ENCODE results near the gene ZMYM3.
"Not testable (repeated sequence)": the region's sequence is repeated elsewhere in the genome, so short reads cannot be mapped to it uniquely, and the experiment has no call there.

ZMYM3 gene

GRCh38 chrX:71254092-71254963, at the start of gene ZMYM3:
Gene ZMYM3, minus strand, starts transcription at chrX:71254140. Its CDS starts 885 bp downstream, at chrX:71253255.
- peak; percentile 95 for DNase-seq (ENCODE audit: low spot score)

- DNase-seq (ENCODE audit: low spot score): no peak
Observed at GRCh38 chrX:71302461-71303213, 48.7 kb upstream of the ZMYM3 start.

- peak; percentile 41 for DNase-seq (ENCODE audit: low spot score)
Observed at GRCh38 chrX:71301195-71301924, 47.4 kb upstream of the ZMYM3 start, which contains the start of gene ITGB1BP2. Gene ITGB1BP2, plus strand, starts transcription at chrX:71301750. Its CDS starts 57 bp downstream, at chrX:71301807.

- DNase-seq (ENCODE audit: low spot score): not testable (repeated sequence)
Observed at GRCh38 chrX:71300495-71300894, 46.6 kb upstream of the ZMYM3 start.

- not testable (repeated sequence) for DNase-seq (ENCODE audit: low spot score)
Observed at GRCh38 chrX:71300064-71300463, 46.1 kb upstream of the ZMYM3 start.

GRCh38 chrX:71298119-71298518, 44.2 kb upstream of the ZMYM3 start:
- no peak for DNase-seq (ENCODE audit: low spot score)

GRCh38 chrX:71296806-71297205, 42.9 kb upstream of the ZMYM3 start:
- DNase-seq (ENCODE audit: low spot score): no peak

- DNase-seq (ENCODE audit: low spot score): no peak
Observed at GRCh38 chrX:71292669-71293365, 38.9 kb upstream of the ZMYM3 start.

GRCh38 chrX:71291381-71291780, 37.4 kb upstream of the ZMYM3 start:
- no peak for DNase-seq (ENCODE audit: low spot score)

- no peak for DNase-seq (ENCODE audit: low spot score)
Observed at GRCh38 chrX:71285929-71286328, 32.0 kb upstream of the ZMYM3 start.

- DNase-seq (ENCODE audit: low spot score): peak; percentile 90
Observed at GRCh38 chrX:71283403-71284143, 29.6 kb upstream of the ZMYM3 start, which contains the start of gene NONO. Gene NONO, plus strand, starts transcription at chrX:71283635. Its CDS starts 7,003 bp downstream, at chrX:71290638.

GRCh38 chrX:71282514-71283402, 28.8 kb upstream of the ZMYM3 start:
- DNase-seq (ENCODE audit: low spot score): no peak

- DNase-seq (ENCODE audit: low spot score): not testable (repeated sequence)
Observed at GRCh38 chrX:71281300-71281699, 27.4 kb upstream of the ZMYM3 start.

- not testable (repeated sequence) for DNase-seq (ENCODE audit: low spot score)
Observed at GRCh38 chrX:71272313-71272712, 18.4 kb upstream of the ZMYM3 start.

GRCh38 chrX:71269801-71270395, 16.0 kb upstream of the ZMYM3 start:
- DNase-seq (ENCODE audit: low spot score): no peak

GRCh38 chrX:71268624-71269023, 14.7 kb upstream of the ZMYM3 start:
- DNase-seq (ENCODE audit: low spot score): not testable (repeated sequence)

GRCh38 chrX:71256856-71257255, 2.9 kb upstream of the ZMYM3 start:
- DNase-seq (ENCODE audit: low spot score): no peak

- no peak for DNase-seq (ENCODE audit: low spot score)
Observed at GRCh38 chrX:71256051-71256450, 2.1 kb upstream of the ZMYM3 start.
